Astrocyte (in vitro differentiated cells and primary cell): ENCODE measurements around the gene PAFAH1B1. TPM values are rescaled to one million over a fixed set of nuclear protein-coding genes. Genes with fewer than 3 reads are reported as not detected.

ENCODE experiments used
- DNase-seq: peaks from one replicate; pipeline ENCODE4 v3.0.0-alpha.2; 2010; ENCODE audit warnings: low read depth
- FAIRE-seq: peaks from 2 replicates; lab custom pipeline; 2011; peaks lifted over from hg19 to GRCh38; lab: Jason Lieb, UNC
- H2AFZ ChIP-seq: 2 replicates; pipeline ENCODE4 v1.6.0; 2012; ENCODE audit warnings: low read depth, low read length, inconsistent platforms
- H3K27ac ChIP-seq: 2 replicates; pipeline ENCODE4 v1.5.1; 2011; ENCODE audit warnings: low read depth, low read length, inconsistent platforms
- H3K27me3 ChIP-seq: 2 replicates; pipeline ENCODE4 v1.6.0; 2011; ENCODE audit warnings: low read length, inconsistent platforms; ENCODE audit not compliant: insufficient read depth
- H3K36me3 ChIP-seq: 2 replicates; pipeline ENCODE4 v1.5.1; 2011; ENCODE audit warnings: low read length, inconsistent platforms; ENCODE audit not compliant: insufficient read depth
- H3K4me1 ChIP-seq: 2 replicates; pipeline ENCODE4 v1.5.1; 2011; ENCODE audit warnings: low read length, inconsistent platforms; ENCODE audit not compliant: insufficient read depth
- H3K4me2 ChIP-seq: 2 replicates; pipeline ENCODE4 v1.6.0; 2012; ENCODE audit warnings: low read length, inconsistent platforms
- H3K4me3 ChIP-seq: 2 replicates; pipeline ENCODE4 v1.5.1; 2011; ENCODE audit warnings: low read depth, mild to moderate bottlenecking, low read length, inconsistent platforms; ENCODE audit not compliant: insufficient read depth
- H3K79me2 ChIP-seq: 2 replicates; pipeline ENCODE4 v1.6.0; 2012; ENCODE audit warnings: mild to moderate bottlenecking, low read length, inconsistent platforms; ENCODE audit not compliant: insufficient read depth
- H3K9ac ChIP-seq: 2 replicates; pipeline ENCODE4 v1.6.0; 2012; ENCODE audit warnings: mild to moderate bottlenecking, low read length, inconsistent platforms
- H3K9me3 ChIP-seq: 2 replicates; pipeline ENCODE4 v1.5.1; 2012; ENCODE audit warnings: low read depth, mild to moderate bottlenecking, low read length, inconsistent platforms; ENCODE audit not compliant: insufficient read depth
- H4K20me1 ChIP-seq: 2 replicates; pipeline ENCODE4 v1.6.0; 2012; ENCODE audit warnings: low read length, inconsistent platforms; ENCODE audit not compliant: insufficient read depth
- H3K27ac Mint-ChIP-seq: one replicate; pipeline ENCODE4 v1.8.0; 2021; ENCODE audit warnings: mild to moderate bottlenecking, mixed read lengths; ENCODE audit not compliant: unreplicated experiment
- H3K27me3 Mint-ChIP-seq: one replicate; pipeline ENCODE4 v1.8.0; 2021; ENCODE audit warnings: low read depth, mixed read lengths; ENCODE audit not compliant: unreplicated experiment
- H3K36me3 Mint-ChIP-seq: one replicate; pipeline ENCODE4 v1.8.0; 2021; ENCODE audit warnings: low read depth, mixed read lengths; ENCODE audit not compliant: unreplicated experiment
- H3K4me1 Mint-ChIP-seq: one replicate; pipeline ENCODE4 v1.8.0; 2021; ENCODE audit warnings: low read depth, mixed read lengths; ENCODE audit not compliant: unreplicated experiment
- H3K4me3 Mint-ChIP-seq: one replicate; pipeline ENCODE4 v1.8.0; 2021; ENCODE audit warnings: mild to moderate bottlenecking, moderate library complexity, mixed read lengths; ENCODE audit not compliant: unreplicated experiment
- H3K9me3 Mint-ChIP-seq: one replicate; pipeline ENCODE4 v1.8.0; 2021; ENCODE audit warnings: mild to moderate bottlenecking, mixed read lengths; ENCODE audit not compliant: unreplicated experiment
- CTCF ChIP-seq: IDR thresholded peaks from 2 replicates; pipeline ENCODE4 v1.5.1; 2011; ENCODE audit warnings: low read depth, mild to moderate bottlenecking, inconsistent platforms, low read length, moderate library complexity; ENCODE audit not compliant: insufficient read depth
- EZH2 ChIP-seq: IDR thresholded peaks from 2 replicates; pipeline ENCODE4 v1.6.1; 2012; ENCODE audit warnings: mild to moderate bottlenecking, low read length, inconsistent platforms; ENCODE audit not compliant: insufficient read depth
- total RNA-seq: library from RNA; stranded (reverse); gene quantifications from 2 replicates; pipeline ENCODE4 v1.2.1, GENCODE V29; 2021

Gene PAFAH1B1
- total RNA-seq, 1 donor from 2014 or later: 195 TPM

DNA sequence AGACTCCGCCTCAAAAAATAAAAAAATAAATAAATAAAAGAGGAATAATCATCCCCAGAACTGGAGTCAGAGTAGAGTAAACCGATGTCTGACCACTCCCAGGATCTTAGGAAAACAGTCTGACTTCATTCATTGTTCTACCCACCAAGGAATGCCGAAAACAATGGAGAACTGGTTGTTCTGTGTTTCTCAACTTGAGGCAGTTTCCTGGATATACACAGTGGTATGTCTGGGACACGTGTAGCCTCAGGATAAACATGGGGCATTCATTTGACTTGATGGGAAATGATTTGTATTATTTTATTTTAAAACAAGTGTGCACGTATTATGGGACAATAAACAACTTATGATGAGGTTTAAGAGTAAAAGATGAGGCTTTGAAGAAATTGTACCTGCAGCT, 32.8 kb upstream of the PAFAH1B1 start:
- TF ChIP-seq EZH2 (no peak), CTCF (no peak)
- Mint-ChIP-seq H3K9me3 (peaks cover 8% of the 10 kb centered on the region), H3K4me3 (no peak overlapping the region), H3K27ac (no peak overlapping the region), H3K4me1 (peaks cover 6% of the 10 kb centered on the region), H3K27me3 (peaks cover 3% of the 10 kb centered on the region), H3K36me3 (no peaks in the 10 kb centered on the region)
- H3K9me3 ChIP-seq: no peaks in the 10 kb centered on the region
- H3K4me1 ChIP-seq: no peaks in the 10 kb centered on the region
- no peak overlapping the region for H3K4me2 ChIP-seq
- H3K27me3 ChIP-seq: no peaks in the 10 kb centered on the region
- FAIRE-seq (no peak), DNase-seq (no peak)
- H3K36me3 ChIP-seq: no peaks in the 10 kb centered on the region
- no peak overlapping the region for H3K9ac ChIP-seq
- H3K27ac ChIP-seq: no peak overlapping the region
- no peaks in the 10 kb centered on the region for H3K79me2 ChIP-seq
- H2AFZ ChIP-seq: no peak overlapping the region
- H3K4me3 ChIP-seq: no peak overlapping the region
- no peaks in the 10 kb centered on the region for H4K20me1 ChIP-seq

GRCh38 chr17:2562162-2562858, 31.1 kb upstream of the PAFAH1B1 start:
- Histone ChIP-seq H2AFZ (no peak overlapping the region), H3K36me3 (no peaks in the 10 kb centered on the region), H3K4me1 (no peaks in the 10 kb centered on the region), H4K20me1 (no peaks in the 10 kb centered on the region), H3K4me3 (no peak overlapping the region), H3K9ac (no peak overlapping the region), H3K27ac (no peak overlapping the region), H3K79me2 (no peaks in the 10 kb centered on the region), H3K9me3 (no peaks in the 10 kb centered on the region), H3K4me2 (no peak overlapping the region), H3K27me3 (no peaks in the 10 kb centered on the region)
- DNase-seq (no peak), FAIRE-seq (no peak)
- Mint-ChIP-seq H3K27me3 (no peaks in the 10 kb centered on the region), H3K4me3 (no peak overlapping the region), H3K9me3 (peaks cover 2% of the 10 kb centered on the region), H3K36me3 (no peaks in the 10 kb centered on the region), H3K4me1 (peaks cover 6% of the 10 kb centered on the region), H3K27ac (no peak overlapping the region)
- no peak for TF ChIP-seq CTCF
- TF ChIP-seq EZH2: no peak

- Histone ChIP-seq H2AFZ (no peak overlapping the region), H3K4me2 (no peak overlapping the region), H3K4me3 (no peak overlapping the region), H3K4me1 (no peaks in the 10 kb centered on the region), H4K20me1 (no peaks in the 10 kb centered on the region), H3K9me3 (no peaks in the 10 kb centered on the region), H3K27me3 (no peaks in the 10 kb centered on the region), H3K27ac (no peak overlapping the region), H3K36me3 (no peaks in the 10 kb centered on the region), H3K79me2 (no peaks in the 10 kb centered on the region), H3K9ac (no peak overlapping the region)
- Mint-ChIP-seq H3K4me3 (no peak overlapping the region), H3K27me3 (no peaks in the 10 kb centered on the region), H3K9me3 (peaks cover 2% of the 10 kb centered on the region), H3K27ac (no peak overlapping the region), H3K4me1 (peaks cover 6% of the 10 kb centered on the region), H3K36me3 (no peaks in the 10 kb centered on the region)
- TF ChIP-seq EZH2 (no peak), CTCF (no peak)
- DNase-seq (no peak), FAIRE-seq (no peak)
Observed at GRCh38 chr17:2563061-2563460, 30.4 kb upstream of the PAFAH1B1 start.
